ENCODE measurements around the gene YPEL1.

Gene YPEL1

GRCh38 chr22:21703684-21704316 is 31.8 kb downstream of the YPEL1 start:
- Histone ChIP-seq H3K4me3 (ENCODE audit: low read depth in 1 of 2, low read length in 2 of 2) (no peak overlapping the region), H3K9me3 (ENCODE audit: control insufficient read depth in 1 of 2, low read length in 2 of 2) (no peaks in the 10 kb centered on the region), H3K4me1 (ENCODE audit: control insufficient read depth in 1 of 2, insufficient read depth in 2 of 2, low read length in 2 of 2) (peaks cover 4 to 13% of the 10 kb centered on the region in 2 donors), H3K27me3 (ENCODE audit: low read depth, low read length) (no peaks in the 10 kb centered on the region), H3K36me3 (ENCODE audit: control insufficient read depth in 1 of 2, insufficient read depth in 2 of 2, low read length in 2 of 2) (peaks cover 0 to 4% of the 10 kb centered on the region in 2 donors), H3K27ac (ENCODE audit: low read length) (no peak overlapping the region)

DNA sequence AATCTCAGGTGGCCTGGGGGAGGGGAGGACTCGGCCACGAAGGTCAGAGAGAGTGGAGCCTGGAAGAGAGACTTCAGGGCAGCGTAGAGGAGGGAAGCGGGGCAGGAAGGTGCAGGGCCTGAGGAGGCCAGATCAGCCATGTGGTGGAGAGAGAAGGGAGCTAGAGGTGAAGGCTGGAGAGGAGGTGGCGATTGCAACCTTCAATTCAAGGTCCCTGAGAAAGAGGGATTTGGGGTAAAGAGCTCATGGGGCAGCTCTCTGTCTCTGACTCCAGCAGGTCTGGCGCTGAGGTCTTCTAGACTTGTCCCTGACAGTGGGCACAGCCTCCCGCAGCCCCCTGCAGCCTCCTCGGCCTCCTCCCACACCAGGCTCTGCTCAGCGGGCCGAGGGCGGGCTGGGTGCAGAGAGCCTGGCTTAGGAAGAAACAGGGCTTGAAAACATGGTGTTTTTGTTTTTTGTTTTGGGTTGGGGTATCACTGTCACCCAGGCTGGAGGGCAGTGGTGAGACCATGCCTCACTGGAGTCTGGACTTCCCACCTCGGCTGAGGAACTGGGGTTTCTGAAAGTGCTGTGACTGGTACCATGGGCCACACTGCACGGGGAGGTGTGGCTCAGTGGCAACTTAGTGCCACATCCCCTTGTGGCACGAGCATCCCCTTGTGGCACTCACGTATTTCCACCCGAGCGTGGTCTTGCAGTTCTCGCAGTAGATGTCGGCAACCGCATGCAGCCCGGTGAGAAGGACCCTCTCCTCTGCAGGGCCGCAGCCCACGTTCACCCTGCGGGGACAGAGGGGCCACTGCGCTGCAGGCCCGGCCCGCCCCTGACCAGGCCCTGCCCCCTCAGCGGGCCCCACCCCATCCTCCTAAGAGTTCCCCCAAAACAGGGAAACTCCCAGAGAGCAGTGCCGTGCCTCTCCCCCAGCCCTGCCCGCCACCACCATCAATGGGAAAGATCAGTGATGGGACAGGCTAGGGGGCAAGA is 32.6 kb downstream of the YPEL1 start:
- H3K27ac ChIP-seq (ENCODE audit: low read length), result no peak overlapping the region
- no peaks in the 10 kb centered on the region for H3K9me3 ChIP-seq (ENCODE audit: control insufficient read depth in 1 of 2, low read length in 2 of 2)
- peaks cover 4 to 15% of the 10 kb centered on the region in 2 donors for H3K4me1 ChIP-seq (ENCODE audit: control insufficient read depth in 1 of 2, insufficient read depth in 2 of 2, low read length in 2 of 2)
- H3K36me3 ChIP-seq (ENCODE audit: control insufficient read depth in 1 of 2, insufficient read depth in 2 of 2, low read length in 2 of 2), result peaks cover 0 to 9% of the 10 kb centered on the region in 2 donors
- H3K27me3 ChIP-seq (ENCODE audit: low read depth, low read length), result no peaks in the 10 kb centered on the region
- H3K4me3 ChIP-seq (ENCODE audit: low read depth in 1 of 2, low read length in 2 of 2), result no peak overlapping the region

DNA sequence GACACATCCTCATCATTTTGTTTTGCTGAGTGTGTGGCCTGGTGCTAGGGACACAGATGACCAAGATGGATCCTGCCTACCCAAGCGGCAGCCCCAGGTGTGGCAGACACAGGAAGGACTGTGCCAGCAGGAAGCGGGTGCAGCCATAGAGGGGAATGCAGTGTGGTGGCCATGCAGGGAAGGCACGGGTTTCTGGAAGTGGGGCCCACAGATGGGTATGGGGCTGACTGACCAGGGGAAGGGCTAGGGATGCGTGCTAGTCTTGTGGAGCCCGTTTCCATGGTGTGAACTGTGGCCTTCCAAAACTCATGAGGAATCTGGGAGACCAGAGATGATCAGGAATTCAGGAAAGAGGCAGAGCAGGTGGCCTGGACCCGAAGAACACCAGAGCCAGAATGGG is 33.5 kb downstream of the YPEL1 start:
- Histone ChIP-seq H3K36me3 (ENCODE audit: control insufficient read depth in 1 of 2, insufficient read depth in 2 of 2, low read length in 2 of 2) (peaks cover 1 to 16% of the 10 kb centered on the region in 2 donors), H3K27ac (ENCODE audit: low read length) (no peak overlapping the region), H3K27me3 (ENCODE audit: low read depth, low read length) (no peaks in the 10 kb centered on the region), H3K4me3 (ENCODE audit: low read depth in 1 of 2, low read length in 2 of 2) (no peak overlapping the region), H3K9me3 (ENCODE audit: control insufficient read depth in 1 of 2, low read length in 2 of 2) (no peaks in the 10 kb centered on the region), H3K4me1 (ENCODE audit: control insufficient read depth in 1 of 2, insufficient read depth in 2 of 2, low read length in 2 of 2) (peaks cover 0 to 11% of the 10 kb centered on the region in 2 donors)

DNA sequence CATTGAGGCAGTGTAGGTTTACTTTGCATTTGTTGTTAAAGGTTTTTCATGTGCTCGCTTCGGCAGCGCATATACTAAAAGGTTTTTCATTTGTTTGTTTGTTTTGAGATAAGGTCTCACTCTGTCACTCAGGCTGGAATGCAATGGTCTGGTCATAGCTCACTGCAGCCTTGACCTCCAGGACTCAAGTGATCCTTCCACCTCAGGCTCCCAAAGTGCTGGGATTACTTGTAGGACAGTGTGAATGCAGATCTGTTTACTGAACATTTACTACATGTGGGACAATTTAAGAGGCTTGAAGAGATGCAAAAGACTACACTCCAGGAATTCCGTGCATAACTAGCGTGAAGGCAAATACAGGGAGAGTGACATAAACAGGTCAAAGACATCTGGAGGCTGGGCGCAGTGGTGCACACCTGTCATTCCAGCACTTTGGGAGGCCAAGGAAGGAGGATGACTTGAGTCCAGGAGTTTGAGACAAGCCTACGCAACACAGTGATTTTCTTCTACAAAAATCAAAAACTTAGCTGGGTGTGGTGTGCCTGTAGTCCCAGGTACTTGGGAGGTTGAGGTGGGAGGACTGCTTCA is 34.1 kb downstream of the YPEL1 start:
- Histone ChIP-seq H3K9me3 (ENCODE audit: control insufficient read depth in 1 of 2, low read length in 2 of 2) (no peaks in the 10 kb centered on the region), H3K36me3 (ENCODE audit: control insufficient read depth in 1 of 2, insufficient read depth in 2 of 2, low read length in 2 of 2) (peaks cover 7 to 21% of the 10 kb centered on the region in 2 donors), H3K27me3 (ENCODE audit: low read depth, low read length) (no peaks in the 10 kb centered on the region), H3K27ac (ENCODE audit: low read length) (no peak overlapping the region), H3K4me3 (ENCODE audit: low read depth in 1 of 2, low read length in 2 of 2) (no peak overlapping the region), H3K4me1 (ENCODE audit: control insufficient read depth in 1 of 2, insufficient read depth in 2 of 2, low read length in 2 of 2) (peaks cover 0 to 11% of the 10 kb centered on the region in 2 donors)

GRCh38 chr22:21700822-21701221 is 34.8 kb downstream of the YPEL1 start:
- peaks cover 0 to 11% of the 10 kb centered on the region in 2 donors for H3K4me1 ChIP-seq (ENCODE audit: control insufficient read depth in 1 of 2, insufficient read depth in 2 of 2, low read length in 2 of 2)
- no peaks in the 10 kb centered on the region for H3K27me3 ChIP-seq (ENCODE audit: low read depth, low read length)
- H3K9me3 ChIP-seq (ENCODE audit: control insufficient read depth in 1 of 2, low read length in 2 of 2), result no peaks in the 10 kb centered on the region

GRCh38 chr22:21699643-21700042 is 36.0 kb downstream of the YPEL1 start:
- peaks cover 0 to 11% of the 10 kb centered on the region in 2 donors for H3K4me1 ChIP-seq (ENCODE audit: control insufficient read depth in 1 of 2, insufficient read depth in 2 of 2, low read length in 2 of 2)
- no peak overlapping the region for H3K27ac ChIP-seq (ENCODE audit: low read length)
- peaks cover 14 to 38% of the 10 kb centered on the region in 2 donors for H3K36me3 ChIP-seq (ENCODE audit: control insufficient read depth in 1 of 2, insufficient read depth in 2 of 2, low read length in 2 of 2)

More at GRCh38 chr22:21700822-21701221, 34.8 kb downstream of the YPEL1 start:
- H3K4me3 ChIP-seq (ENCODE audit: low read depth in 1 of 2, low read length in 2 of 2), result no peak overlapping the region
- H3K27ac ChIP-seq (ENCODE audit: low read length), result no peak overlapping the region
- H3K36me3 ChIP-seq (ENCODE audit: control insufficient read depth in 1 of 2, insufficient read depth in 2 of 2, low read length in 2 of 2), result peaks cover 14 to 26% of the 10 kb centered on the region in 2 donors

GRCh38 chr22:21698430-21699329 is 36.9 kb downstream of the YPEL1 start:
- peaks cover 22 to 47% of the 10 kb centered on the region in 2 donors for H3K36me3 ChIP-seq (ENCODE audit: control insufficient read depth in 1 of 2, insufficient read depth in 2 of 2, low read length in 2 of 2)
- no peak overlapping the region for H3K4me3 ChIP-seq (ENCODE audit: low read depth in 1 of 2, low read length in 2 of 2)
- H3K9me3 ChIP-seq (ENCODE audit: control insufficient read depth in 1 of 2, low read length in 2 of 2), result no peaks in the 10 kb centered on the region
- H3K27ac ChIP-seq (ENCODE audit: low read length), result peak overlapping the region; percentile 31
- no peaks in the 10 kb centered on the region for H3K27me3 ChIP-seq (ENCODE audit: low read depth, low read length)
- peaks cover 0 to 11% of the 10 kb centered on the region in 2 donors for H3K4me1 ChIP-seq (ENCODE audit: control insufficient read depth in 1 of 2, insufficient read depth in 2 of 2, low read length in 2 of 2)

More at GRCh38 chr22:21699643-21700042, 36.0 kb downstream of the YPEL1 start:
- no peak overlapping the region for H3K4me3 ChIP-seq (ENCODE audit: low read depth in 1 of 2, low read length in 2 of 2)
- H3K27me3 ChIP-seq (ENCODE audit: low read depth, low read length), result no peaks in the 10 kb centered on the region
- H3K9me3 ChIP-seq (ENCODE audit: control insufficient read depth in 1 of 2, low read length in 2 of 2), result no peaks in the 10 kb centered on the region

DNA sequence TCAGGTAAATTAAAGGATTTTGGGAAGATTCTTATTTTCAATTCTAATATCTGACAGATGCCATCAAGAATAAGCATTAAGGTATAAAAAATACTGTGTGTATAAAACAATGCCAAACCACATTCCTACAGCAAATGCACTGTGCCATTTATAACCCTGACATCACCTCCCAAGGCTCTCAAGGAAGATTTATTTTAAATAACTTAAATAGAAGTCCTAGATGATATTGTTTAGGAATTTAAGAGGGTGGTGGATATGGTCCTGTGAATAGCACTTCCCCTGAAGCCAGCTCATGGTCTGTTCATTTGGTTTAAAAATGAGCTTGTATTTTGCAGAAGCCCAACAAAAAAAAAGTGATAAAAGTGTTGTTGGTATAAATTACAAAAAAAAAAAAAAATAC is 37.7 kb downstream of the YPEL1 start:
- no peak overlapping the region for H3K27ac ChIP-seq (ENCODE audit: low read length)
- H3K27me3 ChIP-seq (ENCODE audit: low read depth, low read length), result no peaks in the 10 kb centered on the region
- H3K4me1 ChIP-seq (ENCODE audit: control insufficient read depth in 1 of 2, insufficient read depth in 2 of 2, low read length in 2 of 2), result peaks cover 0 to 11% of the 10 kb centered on the region in 2 donors
- peaks cover 29 to 55% of the 10 kb centered on the region in 2 donors for H3K36me3 ChIP-seq (ENCODE audit: control insufficient read depth in 1 of 2, insufficient read depth in 2 of 2, low read length in 2 of 2)
- H3K9me3 ChIP-seq (ENCODE audit: control insufficient read depth in 1 of 2, low read length in 2 of 2), result no peaks in the 10 kb centered on the region
- H3K4me3 ChIP-seq (ENCODE audit: low read depth in 1 of 2, low read length in 2 of 2), result no peak overlapping the region

DNA sequence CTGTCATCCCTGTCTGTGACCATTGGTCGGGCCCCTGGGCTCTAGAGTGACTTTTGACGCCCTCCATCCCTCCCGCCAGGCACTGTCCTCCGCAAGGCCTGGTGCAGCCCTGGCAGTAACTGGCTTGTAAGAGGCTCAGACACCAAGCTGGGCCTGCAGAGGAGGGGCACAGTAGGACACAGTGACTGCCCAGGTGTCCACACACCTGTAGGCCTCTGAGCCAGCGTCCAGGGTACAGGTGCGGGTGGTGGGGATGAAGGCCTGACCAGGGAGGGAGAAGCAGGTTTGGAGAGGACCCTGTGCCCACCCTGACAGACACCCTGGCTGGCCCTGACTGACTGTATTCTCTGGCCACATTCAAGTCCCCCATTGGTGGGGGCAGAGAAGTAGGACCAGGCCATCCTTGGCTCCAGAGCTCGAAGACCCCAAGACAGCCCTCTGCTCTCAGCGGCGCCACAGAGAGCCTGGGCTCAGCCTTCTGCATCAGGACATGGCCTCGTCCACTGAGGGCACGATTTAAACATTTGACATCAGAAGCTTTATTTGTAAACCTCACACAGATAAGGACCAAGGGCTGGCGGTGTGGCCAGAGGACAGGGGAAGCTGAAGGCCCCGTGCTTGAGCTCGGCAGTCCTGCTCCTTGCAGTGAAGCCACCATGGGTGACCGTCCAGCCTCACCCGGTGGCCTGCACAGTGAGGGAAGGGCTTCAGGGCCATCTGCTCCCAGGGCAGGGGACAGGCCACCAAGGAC is 38.4 kb downstream of the YPEL1 start:
- Histone ChIP-seq H3K36me3 (ENCODE audit: control insufficient read depth in 1 of 2, insufficient read depth in 2 of 2, low read length in 2 of 2) (peaks cover 29 to 56% of the 10 kb centered on the region in 2 donors), H3K27ac (ENCODE audit: low read length) (no peak overlapping the region)

DNA sequence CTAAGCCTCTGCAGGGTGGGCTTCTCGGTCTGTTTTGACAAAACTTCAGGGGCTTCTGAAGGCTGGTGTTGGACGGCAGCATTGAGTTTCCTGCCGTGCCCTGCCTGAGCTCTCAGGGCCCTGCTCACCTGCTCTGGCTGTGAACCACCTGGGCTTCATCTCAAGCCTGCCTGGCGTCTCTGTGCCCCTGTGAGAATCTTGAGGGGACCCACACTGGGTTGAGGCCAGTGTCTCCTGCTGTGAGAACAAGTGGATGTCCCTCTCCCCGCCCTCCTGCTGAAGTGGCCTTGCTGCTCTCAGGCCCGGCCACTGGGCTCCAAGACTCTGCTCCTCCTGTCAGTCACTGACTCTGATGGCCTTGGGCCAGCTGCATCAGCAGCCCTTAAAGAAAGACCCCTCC is 39.5 kb downstream of the YPEL1 start:
- Histone ChIP-seq H3K36me3 (ENCODE audit: control insufficient read depth in 1 of 2, insufficient read depth in 2 of 2, low read length in 2 of 2) (peaks cover 29 to 61% of the 10 kb centered on the region in 2 donors), H3K27ac (ENCODE audit: low read length) (no peak overlapping the region), H3K27me3 (ENCODE audit: low read depth, low read length) (no peaks in the 10 kb centered on the region), H3K4me3 (ENCODE audit: low read depth in 1 of 2, low read length in 2 of 2) (no peak overlapping the region), H3K4me1 (ENCODE audit: control insufficient read depth in 1 of 2, insufficient read depth in 2 of 2, low read length in 2 of 2) (peaks cover 0 to 11% of the 10 kb centered on the region in 2 donors), H3K9me3 (ENCODE audit: control insufficient read depth in 1 of 2, low read length in 2 of 2) (no peaks in the 10 kb centered on the region)

More for the DNA sequence above, 38.4 kb downstream of the YPEL1 start:
- H3K4me1 ChIP-seq (ENCODE audit: control insufficient read depth in 1 of 2, insufficient read depth in 2 of 2, low read length in 2 of 2), result peaks cover 0 to 11% of the 10 kb centered on the region in 2 donors
- no peaks in the 10 kb centered on the region for H3K27me3 ChIP-seq (ENCODE audit: low read depth, low read length)
- H3K4me3 ChIP-seq (ENCODE audit: low read depth in 1 of 2, low read length in 2 of 2), result no peak overlapping the region
- H3K9me3 ChIP-seq (ENCODE audit: control insufficient read depth in 1 of 2, low read length in 2 of 2), result no peaks in the 10 kb centered on the region

All from muscle layer of duodenum (tissue), 2 donors.